ENCODE results near the gene KRT1.

DNA sequence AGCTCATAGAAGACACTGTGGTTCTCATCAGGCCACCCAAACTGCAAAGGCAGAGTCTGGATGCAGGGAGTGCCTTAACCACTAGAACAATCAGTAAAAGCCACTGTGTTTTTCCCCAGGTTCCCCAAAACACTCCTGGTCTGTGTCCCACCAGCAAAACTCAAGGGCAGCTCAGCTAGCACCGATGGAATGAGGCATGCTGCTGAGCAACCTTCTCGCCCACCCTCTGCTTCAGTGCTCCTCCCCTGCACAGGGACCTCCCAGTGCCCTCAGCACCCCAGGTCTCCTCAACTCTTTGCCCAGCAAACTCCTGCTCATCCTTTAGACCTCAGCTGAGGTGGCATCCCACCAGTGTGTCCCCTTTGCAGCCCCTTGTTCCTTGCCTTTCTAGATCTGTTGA is 19.2 kb upstream of the KRT1 start:
- TF ChIP-seq CTCF (IDR thresholded peaks at IDR 0.05; ENCODE audit: low read length) (no peak), EZH2phosphoT487 (IDR thresholded peaks at IDR 0.05; ENCODE audit: low read length) (no peak)
